GM19025 (cell line): Measurements from ENCODE around the gene HRC.

Experiments
- ATAC-seq: cut with Tn5 transposase; IDR thresholded peaks from one replicate; pipeline ENCODE4 v1.9.1; 2021; ENCODE audit warnings: mild to moderate bottlenecking, low read depth, moderate library complexity; ENCODE audit not compliant: unreplicated experiment

The HRC gene

GRCh38 chr19:49117677-49118564, 37.3 kb downstream of the HRC start:
- no peak for ATAC-seq

DNA sequence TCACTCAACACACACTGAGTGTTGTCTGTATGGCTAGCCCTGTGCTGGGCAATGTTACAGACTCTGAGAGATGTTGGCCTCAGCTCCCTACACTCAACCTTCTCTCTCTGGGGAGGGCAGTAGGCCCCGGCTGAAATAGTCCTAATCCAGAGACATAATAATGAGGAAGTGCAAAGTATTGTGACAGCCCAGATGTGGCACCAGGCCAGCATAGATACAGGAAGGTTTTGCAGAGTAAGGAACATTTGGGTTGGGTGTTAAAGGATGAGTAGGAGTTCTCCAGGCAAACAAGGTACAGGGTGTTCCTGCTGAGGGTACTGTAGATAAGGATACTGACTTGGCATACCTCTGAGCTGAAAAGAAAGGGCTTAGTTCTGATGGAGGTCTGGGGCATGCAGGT, 38.7 kb downstream of the HRC start:
- ATAC-seq, result no peak

- ATAC-seq, result no peak
Measured at GRCh38 chr19:49114630-49115363, 40.4 kb downstream of the HRC start.

DNA sequence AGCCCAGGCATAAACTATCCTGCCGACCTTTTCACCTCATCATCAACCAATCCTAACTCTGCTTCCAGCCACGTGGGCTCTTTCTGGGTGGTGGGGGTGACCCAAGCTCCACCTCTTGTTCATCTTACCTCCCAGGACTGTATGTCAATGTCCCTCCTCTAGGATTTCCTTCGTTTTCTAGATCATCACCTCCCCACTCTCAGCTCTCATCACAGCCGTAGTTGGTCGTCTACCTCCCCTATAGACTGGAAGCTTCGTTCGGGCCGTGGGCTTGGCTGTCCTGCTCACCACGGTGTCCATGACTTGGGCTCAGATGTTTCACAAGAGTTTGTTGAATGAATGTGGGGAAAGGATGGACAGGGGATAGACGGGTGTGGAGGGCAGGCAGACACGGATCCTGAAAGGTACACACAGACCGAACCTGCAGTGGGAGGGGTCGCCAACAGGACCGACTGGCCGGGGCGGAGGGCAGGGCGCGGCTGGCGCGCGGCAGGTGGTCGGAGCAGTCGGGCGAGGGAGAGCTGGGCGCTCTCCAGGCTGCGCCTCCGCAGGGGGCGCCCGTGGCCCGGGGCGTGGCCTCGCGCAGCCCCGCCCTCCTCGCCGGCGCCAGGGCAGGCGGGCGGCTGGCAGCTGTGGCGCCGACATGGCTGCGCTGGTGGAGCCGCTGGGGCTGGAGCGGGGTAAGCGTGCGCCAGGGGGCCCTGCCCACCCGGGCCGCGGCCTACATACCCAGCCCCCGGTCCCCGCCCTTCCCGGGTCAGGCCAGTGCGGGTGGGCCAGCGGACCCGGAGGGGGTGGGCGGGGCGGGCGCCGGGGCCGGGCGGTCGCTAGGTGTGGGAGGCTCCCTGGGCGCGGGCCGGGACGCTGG, 41.2 kb downstream of the HRC start, which contains the start of gene LIN7B:
LIN7B (plus strand) TSS at position 609 of the 868 bp plus-strand sequence; CDS start at position 644, 35 bp downstream.
- ATAC-seq, result peak; percentile 52

DNA sequence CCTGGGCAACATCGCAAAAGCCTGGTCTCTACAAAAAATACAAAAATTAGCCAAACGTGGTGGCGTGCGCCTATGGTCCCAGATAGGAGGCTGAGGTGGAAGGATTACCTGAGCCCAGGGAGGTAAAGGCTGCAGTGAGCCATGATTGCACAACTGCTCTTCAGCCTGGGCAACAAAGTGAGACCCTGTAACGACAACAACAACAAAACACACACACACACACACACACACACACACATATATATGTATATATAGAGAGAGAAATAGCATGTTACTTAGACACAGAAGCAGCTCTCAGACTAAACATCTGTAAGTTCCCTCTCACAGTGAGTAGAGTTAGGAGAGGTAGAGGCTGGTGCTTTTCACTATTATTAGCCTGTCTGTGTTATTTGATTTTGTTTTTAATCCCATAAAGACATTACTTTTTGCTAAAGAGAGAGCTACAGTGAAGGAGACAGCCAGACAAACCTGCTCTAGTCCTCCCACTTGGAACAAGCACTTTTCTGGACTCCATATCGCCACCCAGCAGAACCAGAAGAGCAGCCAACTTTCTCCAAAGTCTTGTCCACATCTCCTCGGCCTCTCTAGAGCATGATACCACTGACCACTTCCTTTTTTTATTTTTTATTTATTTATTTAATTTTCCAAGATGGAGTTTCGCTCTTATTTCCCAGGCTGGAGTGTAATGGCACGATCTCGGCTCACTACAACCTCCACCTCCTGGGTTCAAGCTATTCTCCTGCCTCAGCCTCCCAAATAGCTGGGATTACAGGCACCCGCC, 43.8 kb downstream of the HRC start:
- no peak for ATAC-seq

DNA sequence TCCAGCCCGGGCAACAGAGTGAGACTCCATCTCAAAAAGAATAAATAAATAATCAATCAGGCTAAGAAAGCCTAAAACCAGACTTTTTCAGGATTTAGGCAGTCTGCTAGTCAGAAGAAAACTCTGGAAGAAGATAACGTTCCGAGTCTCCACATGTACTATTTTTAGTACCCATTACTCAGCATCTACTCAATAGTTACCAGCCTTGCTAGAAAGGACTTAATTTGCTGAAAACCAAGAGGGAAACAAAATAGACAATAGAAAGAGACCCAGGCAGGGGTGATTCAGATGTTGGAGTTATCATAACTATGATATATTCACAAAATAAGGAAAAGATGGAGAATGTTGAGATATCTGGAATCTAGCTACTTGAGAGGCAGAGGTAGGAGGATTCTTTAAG, 44.6 kb downstream of the HRC start:
- no peak for ATAC-seq

DNA sequence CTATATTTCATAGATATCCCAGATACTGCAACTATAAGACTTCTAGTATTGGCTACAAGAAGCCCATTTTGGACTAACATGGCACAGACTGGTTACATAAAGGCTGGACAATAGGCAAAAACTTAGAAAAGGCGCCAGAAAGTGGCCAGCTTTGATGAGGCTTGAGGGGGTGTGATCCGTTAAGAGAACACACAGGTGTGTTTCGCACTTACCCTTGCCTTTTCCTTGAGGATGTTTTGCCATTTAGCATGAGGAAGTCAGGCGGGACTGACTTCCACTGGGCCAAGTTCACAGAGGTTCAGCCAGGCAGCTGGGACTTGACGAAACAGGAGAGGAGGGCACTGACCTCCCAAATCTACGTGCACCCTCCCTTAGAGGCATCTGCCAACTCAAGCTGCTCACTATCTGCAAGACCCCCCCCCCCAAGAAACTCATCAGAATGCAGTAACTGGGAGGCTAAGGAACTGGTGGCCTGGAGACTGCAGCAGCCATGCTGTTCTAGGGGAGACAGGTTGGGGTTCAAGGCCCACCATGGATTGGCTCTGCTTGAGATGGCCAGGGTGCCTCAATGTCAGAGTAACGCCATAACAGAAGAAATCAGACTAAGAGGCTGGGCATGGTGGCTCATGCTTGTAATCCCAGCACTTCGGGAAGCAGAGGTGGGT, 45.5 kb downstream of the HRC start:
- ATAC-seq, result no peak

GRCh38 chr19:49109051-49109450, 46.1 kb downstream of the HRC start:
- ATAC-seq, result no peak

- ATAC-seq, result no peak
Measured at GRCh38 chr19:49107625-49108459, 47.4 kb downstream of the HRC start.

GRCh38 chr19:49106648-49107135, 48.5 kb downstream of the HRC start:
- ATAC-seq, result no peak

- no peak for ATAC-seq
Measured at GRCh38 chr19:49104229-49104864, 50.8 kb downstream of the HRC start.

GRCh38 chr19:49103331-49104085, 51.7 kb downstream of the HRC start:
- no peak for ATAC-seq

DNA sequence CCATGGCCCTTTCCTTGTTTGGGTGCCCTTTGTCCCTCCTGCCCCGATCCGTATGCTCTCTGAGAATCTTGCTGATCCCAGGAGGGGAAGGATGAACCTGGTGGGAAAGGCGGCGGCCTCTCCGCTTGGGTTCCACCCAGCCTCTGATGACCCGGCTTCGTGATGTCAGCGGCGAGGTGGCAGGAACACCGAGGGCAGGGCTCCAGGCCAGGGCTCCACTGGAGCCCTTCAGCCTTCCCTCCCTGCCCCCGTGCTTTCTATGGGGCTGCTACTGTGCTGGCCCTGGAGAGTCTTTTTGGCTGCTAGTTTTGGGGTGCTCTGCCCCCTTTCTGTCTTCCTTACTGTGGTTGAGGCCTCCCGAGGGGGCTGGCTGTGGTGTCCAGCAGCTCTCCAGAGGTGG, 52.9 kb downstream of the HRC start:
- ATAC-seq, result no peak
